Sigmoid colon (tissue), 3 donors: ENCODE results near the gene CELA2A.

Source experiments
- POLR2A ChIP-seq, 2 donors: fragments of 450-650 bp; IDR thresholded peaks; one replicate each; pipeline ENCODE4 v1.6.1; 2016; ENCODE audit warnings: antibody characterized with exemption in 2 of 2, mild to moderate bottlenecking in 2 of 2, moderate library complexity in 2 of 2
- TF ChIP-seq, protein P1 (sequence below), 4 experiments: fragments of 450-650 bp in 3 of 4; fragments of 200-600 bp in 1 of 4; IDR thresholded peaks; one replicate each; pipeline ENCODE4 v1.5.1; 2016 to 2019; ENCODE audit warnings: antibody characterized with exemption in 4 of 4, mild to moderate bottlenecking in 3 of 4, moderate library complexity in 2 of 4

DNA sequence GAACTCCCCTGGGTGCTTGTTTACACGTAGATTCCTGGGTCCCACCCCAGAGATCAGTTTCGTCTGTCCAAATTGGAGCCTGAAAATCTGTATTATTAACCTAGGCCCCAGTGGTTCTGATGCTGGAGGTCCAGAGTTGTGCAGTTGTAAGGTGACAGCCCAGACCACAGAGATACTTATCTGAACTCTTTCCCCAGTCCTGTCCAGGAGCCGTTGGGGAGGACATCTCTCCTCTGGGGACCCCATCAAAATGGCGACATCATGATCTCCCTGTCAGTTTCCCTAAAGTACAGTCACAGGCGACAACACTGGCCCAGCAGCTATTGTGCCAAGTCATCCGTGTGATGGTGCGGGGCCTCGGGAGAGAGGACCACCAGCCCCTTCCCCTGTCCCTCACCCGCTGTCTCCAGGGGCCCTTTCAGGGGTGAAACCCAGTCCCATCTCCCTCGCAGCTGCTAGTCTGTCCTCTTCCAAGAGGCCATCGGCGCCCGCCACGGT is 47.6 kb upstream of the CELA2A start:
- TF ChIP-seq, protein P1, sequence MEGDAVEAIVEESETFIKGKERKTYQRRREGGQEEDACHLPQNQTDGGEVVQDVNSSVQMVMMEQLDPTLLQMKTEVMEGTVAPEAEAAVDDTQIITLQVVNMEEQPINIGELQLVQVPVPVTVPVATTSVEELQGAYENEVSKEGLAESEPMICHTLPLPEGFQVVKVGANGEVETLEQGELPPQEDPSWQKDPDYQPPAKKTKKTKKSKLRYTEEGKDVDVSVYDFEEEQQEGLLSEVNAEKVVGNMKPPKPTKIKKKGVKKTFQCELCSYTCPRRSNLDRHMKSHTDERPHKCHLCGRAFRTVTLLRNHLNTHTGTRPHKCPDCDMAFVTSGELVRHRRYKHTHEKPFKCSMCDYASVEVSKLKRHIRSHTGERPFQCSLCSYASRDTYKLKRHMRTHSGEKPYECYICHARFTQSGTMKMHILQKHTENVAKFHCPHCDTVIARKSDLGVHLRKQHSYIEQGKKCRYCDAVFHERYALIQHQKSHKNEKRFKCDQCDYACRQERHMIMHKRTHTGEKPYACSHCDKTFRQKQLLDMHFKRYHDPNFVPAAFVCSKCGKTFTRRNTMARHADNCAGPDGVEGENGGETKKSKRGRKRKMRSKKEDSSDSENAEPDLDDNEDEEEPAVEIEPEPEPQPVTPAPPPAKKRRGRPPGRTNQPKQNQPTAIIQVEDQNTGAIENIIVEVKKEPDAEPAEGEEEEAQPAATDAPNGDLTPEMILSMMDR (IDR thresholded peaks at IDR 0.05): no peak
- no peak for TF ChIP-seq POLR2A (IDR thresholded peaks at IDR 0.05)
